ENCODE data around the gene ELK3.

DNA sequence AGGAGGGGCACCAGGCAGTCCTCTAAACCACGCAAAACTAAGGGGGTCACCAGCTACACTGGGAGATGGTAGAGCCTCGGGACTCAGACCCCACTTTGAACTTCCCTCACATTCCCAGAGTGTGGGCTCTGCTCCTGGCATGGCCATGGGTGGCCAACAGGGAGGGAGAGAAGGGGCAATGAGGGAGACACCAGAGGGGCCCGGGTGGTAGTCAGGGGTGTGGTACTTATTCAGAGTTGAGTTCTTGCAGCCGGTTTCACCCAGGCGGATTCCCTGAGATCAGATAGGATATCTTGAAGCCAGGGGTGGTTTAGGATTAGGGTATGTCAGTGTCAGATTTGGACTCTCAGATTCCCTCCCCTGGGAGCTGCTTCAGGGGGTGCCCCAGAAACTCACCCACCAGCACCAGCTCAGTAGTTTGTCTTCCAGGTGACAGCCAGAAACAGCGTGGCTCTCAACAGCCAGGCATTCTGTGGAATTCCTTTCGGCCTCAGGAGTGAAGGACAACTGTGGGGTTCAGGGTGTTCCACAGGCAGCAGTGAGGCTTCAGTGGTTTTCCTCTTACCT, 56.0 kb downstream of the ELK3 start:
- TF ChIP-seq SRF (IDR thresholded peaks at IDR 0.05; ENCODE audit: low read depth, low read length) (no peak), POU5F1 (IDR thresholded peaks at IDR 0.05; ENCODE audit: low read depth, low read length) (no peak), TAF1 (IDR thresholded peaks at IDR 0.05; ENCODE audit: low read depth, low read length) (no peak), EGR1 (IDR thresholded peaks at IDR 0.05; ENCODE audit: borderline replicate concordance, low read depth, low read length) (no peak), RFX5 (IDR thresholded peaks at IDR 0.05; ENCODE audit: borderline replicate concordance, low read depth, low read length) (no peak), SIN3A (conservative IDR thresholded peaks at IDR 0.05 in 1 of 2, IDR thresholded peaks at IDR 0.05 in 1 of 2; ENCODE audit: low read depth in 1 of 2, low read length in 2 of 2) (no peak), CHD2 (IDR thresholded peaks at IDR 0.05; ENCODE audit: low read length) (no peak), POLR2A (IDR thresholded peaks at IDR 0.05; ENCODE audit: control extremely low read depth in 1 of 2, low read depth in 2 of 2, low read length in 2 of 2) (no peak), JUN (IDR thresholded peaks at IDR 0.05; ENCODE audit: low read depth, low read length) (no peak), ATF2 (IDR thresholded peaks at IDR 0.05; ENCODE audit: low read length) (no peak), CBX8 (IDR thresholded peaks at IDR 0.05; ENCODE audit: borderline replicate concordance, low read depth, low read length) (no peak), CTCF (IDR thresholded peaks at IDR 0.05; ENCODE audit: control extremely low read depth in 1 of 3, insufficient read depth in 1 of 3, low read depth in 1 of 3, low read length in 3 of 3) (no peak)
